OCI-M1 (cell line): ENCODE data around the gene BLCAP.
"Not testable (repeated sequence)": the region's sequence is repeated elsewhere in the genome, so short reads cannot be mapped to it uniquely, and the experiment has no call there.

ENCODE experiments used
- DNase-seq: peaks from one replicate; lab custom pipeline; 2025; lab: John Stamatoyannopoulos, UW

BLCAP gene

GRCh38 chr20:37515876-37516275 is 11.8 kb downstream of the BLCAP start:
- DNase-seq, result no peak

GRCh38 chr20:37513779-37514359 is 13.8 kb downstream of the BLCAP start:
- no peak for DNase-seq

DNA sequence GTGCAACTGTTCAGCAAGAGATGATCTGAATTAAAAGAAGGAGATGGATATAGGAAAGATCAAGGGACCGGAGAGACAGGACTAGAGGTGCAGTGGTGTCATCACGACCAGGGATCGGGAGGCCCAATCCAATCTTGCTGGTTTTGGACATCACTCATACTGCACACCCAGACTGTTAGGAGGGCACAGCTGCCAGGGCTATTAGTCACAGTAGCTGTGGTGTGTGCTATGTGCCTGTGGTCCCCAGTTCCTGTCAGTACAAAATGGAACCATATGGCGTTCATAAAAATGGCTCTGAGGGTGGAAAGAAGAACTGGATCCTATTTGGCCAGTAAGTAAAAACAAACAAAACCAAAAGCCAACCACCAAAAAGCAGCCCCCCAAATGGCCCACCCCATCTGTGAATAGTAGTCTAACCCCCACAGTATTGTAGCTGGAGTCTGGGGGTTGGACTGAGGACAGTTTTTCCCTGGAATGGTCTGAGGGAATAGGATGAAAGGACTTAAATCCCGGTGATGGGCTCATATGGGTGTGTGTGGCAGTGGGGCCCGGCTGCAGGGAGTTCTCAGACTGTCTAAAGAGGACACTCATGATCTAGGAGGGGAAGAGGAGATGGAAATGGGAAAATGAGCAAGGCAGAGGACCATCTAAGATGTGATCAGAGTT is 15.9 kb downstream of the BLCAP start:
- DNase-seq, result no peak

DNA sequence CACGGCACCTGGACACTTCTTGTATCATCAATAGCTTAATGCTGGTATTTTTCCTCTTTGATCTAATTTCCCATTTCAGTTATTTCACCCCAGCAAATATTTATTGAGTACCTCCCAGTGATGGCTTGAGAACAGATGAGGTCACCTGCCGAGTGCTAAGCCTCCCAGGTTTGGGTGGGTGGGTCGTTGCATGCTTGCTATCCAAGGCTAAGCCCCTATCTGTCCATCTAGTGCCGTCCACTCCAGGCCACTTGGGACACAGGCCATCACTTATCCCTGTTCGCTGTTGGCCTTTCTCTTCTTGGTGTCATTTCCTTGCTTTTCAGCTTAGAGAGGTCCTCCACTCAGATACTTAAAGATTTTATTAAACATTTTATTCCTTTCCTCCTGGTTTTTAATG is 17.4 kb downstream of the BLCAP start:
- no peak for DNase-seq

DNA sequence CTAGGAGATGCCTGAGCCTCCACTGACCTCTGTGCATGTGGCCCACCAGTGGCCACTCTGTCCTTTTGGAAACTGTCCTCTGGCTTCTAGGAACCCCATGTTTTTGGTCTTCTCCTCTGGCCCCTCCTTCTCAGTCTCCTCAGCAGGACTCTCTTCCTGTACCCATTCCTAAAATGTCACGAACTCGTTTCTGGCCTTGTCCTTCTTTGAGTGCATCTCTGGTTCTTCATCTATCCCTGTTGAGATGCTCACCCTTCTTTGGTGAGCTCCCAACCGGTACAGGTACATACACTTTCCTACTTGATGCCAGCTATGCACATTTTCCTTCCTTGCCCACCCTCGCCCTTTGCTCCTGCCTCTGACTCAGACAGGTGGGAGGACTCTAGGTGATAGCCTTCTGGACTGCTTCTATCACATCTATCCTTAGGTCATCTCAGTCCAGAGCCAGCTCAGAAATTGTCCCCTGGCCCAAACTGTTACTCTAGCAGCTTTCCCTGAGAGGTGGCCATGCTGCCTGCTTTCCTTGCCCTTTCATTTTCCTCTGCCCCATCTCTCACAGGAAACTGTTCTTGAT is 21.4 kb downstream of the BLCAP start:
- DNase-seq, result no peak

DNA sequence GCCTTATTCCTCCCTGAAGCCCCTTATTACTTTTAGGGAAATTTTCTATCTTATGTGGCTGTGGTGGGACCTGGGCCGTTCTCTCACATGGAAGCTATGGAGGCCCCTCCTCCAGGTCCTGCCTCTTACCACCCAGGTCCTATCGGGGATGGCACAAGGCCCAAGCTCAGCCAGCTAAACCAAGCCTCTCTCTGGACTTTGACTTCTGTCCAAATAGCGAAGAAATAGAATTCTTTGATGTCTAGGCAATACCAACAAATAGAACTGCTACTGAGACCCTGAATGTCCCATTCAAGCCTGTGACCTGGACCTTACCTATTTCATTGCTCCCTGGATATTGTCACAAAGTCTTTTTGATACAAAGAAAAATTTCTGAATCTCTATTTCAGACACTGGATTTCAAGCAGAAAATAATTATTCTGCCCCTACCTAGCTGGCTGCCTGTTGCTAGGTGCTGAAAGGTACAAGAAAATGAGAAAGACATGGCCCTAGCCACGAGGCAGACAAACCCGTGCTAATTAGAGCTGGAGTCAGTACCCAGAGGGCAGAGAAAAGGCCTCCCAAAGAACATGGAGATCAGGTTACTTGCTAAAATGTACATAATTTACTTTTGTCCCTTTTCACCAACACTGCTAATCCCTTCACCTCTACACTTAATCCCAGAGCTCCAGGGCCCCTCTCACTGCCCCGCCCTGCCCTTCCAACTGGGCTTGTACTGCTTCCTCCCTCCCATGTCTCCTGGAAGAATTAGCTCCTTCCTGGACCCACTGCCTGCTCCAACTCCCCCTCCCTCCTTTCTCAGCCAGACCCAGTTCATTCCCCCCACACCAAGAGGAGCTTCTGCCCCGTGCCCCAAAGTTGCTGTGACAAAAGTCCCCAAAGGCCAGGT is 22.2 kb downstream of the BLCAP start:
- DNase-seq, result no peak

GRCh38 chr20:37504404-37505096 is 23.1 kb downstream of the BLCAP start:
- no peak for DNase-seq

DNA sequence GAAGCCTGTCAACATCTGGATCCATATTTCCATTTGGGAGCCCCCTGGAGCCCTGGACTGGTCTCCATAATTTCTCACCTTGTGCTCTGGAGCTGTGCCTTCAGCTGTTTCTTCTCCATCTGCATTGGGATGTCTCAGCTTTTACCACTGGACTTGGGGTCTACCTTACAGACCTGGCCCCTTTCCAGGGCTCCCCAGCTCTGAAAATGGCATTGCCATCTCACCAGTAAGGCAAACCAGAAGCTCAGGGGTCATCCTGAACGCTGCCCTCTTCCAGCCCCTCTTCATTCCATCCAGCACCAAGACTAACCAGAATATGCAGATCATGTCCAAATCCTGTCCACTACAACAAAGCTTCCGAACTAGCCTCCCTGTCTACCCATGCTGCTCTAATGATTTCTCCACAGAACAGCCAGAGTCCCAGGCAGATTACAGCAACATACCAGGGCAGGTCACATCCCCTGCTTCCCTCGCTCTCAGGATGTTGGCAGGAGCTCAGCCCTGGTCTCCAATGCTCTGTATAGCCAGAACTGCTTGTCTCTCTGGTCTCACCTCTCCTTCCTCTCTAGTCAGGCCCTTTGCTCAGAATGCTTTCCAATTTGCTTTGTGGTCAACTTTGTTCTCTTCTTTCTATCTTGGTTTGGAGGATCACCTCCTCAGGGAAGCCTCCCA is 24.3 kb downstream of the BLCAP start:
- DNase-seq, result no peak

DNA sequence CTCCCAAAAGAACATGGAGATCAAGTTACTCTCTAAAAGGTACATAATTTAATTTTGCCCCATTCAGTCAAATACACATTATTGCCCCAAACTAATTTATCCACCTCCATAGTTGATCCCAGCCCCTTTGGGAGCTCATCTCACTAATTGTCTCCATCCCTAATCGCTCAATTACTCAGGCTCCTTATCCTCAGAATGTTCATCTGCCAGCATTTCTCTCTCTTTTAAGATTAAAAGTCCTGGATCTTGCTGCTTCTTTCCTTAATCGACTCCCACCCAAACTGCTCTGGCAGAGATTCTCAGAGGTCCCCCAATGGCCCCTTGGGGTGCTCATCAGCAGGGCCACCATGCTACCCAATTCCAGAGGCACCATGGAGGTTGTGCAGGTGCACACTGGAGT is 25.0 kb downstream of the BLCAP start:
- DNase-seq, result no peak

DNA sequence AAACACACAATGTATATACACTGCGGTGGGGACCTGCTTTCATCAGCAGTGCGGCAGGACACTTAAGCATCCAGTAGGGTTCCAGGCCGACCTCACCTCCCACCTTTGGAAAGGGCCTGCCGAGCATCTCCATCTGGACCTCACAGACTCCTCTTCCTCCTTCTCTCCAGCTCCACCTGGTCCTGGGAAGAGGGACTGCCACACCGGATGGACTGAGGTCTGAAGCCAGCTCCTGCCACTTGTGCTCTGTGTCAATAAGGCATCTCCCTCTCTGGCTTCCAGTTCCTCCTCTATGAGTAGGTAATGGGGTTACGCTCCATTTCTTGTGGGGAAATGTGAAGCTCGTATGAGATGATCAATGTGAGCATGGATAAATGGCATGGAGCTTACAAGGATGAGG is 25.7 kb downstream of the BLCAP start:
- no peak for DNase-seq

DNA sequence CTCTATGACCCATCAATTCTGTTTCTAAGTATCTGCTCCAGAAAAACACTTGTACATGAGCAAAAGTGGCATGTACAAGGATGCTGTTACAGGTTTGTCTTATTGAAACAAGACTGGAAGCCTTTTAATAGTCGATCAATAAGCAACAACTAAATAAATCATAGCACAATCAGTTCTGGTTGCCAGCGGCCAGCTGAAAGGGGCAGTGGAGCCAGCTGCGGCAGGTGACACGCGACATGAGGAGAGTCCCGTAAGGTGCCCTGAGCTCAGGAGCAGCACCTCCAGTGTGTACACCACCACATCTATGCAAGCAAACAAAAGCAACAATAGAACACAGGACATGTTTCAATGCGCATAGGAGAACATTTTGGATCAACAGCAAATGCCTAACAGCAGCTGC is 27.4 kb downstream of the BLCAP start:
- DNase-seq, result no peak

DNA sequence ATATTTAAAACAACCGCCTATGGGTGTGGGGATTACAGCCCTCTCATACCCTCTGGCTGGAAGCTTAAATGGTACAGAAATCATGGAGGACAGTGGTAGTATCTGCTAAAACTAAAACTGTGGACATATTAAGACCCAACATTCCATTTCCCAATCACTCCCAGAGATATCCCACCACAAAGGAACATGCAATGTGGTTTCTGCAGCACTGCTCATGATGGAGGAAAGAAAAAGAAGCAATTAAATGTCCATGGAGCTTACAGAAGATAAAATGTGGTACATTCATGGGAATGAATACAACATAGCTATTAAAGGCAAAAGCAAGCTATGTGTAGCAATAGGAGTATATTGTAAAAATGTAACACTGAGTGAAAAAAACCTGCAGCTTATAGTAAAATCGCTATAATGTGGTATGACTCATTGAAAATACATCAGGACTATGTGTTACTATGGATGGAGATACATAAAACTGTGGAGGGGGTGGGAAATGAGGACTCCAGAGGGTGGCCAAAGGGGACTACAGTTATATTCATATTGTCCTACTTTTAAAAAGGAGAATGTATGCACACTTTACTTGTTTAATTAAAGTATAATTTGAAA is 29.5 kb downstream of the BLCAP start:
- no peak for DNase-seq

GRCh38 chr20:37494796-37495195 is 32.9 kb downstream of the BLCAP start:
- DNase-seq, result no peak

- no peak for DNase-seq
Observed at GRCh38 chr20:37494301-37494700, 33.4 kb downstream of the BLCAP start.

GRCh38 chr20:37492945-37493344 is 34.7 kb downstream of the BLCAP start:
- DNase-seq, result no peak

DNA sequence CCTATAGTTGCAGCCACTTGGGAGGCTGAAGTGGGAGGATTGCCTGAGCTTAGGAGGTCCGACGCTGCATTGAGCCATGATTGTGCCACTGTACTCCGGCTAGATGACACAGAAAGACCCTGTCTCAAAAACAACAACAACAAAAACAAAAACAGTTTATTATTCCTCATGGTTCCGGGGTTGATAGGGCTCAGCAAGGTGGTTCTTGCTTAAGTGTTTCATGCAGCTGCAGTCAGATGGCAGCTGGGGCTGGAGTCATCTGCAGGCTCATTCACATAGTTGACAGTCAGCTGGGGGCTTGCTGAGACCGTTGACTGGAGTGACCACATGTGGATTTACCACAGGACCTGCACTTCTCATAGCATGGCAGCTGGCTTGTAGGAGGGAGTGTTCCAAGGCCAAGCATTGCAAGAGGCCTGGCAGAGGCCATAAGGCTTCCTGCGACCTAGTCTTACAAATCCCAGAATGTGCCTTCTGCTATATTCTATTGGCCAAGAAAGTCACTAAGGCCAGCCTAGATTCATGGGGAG is 35.5 kb downstream of the BLCAP start:
- DNase-seq, result no peak

- DNase-seq, result no peak
Observed at GRCh38 chr20:37490663-37491350, 36.9 kb downstream of the BLCAP start.

GRCh38 chr20:37486209-37486608 is 41.5 kb downstream of the BLCAP start:
- not testable (repeated sequence) for DNase-seq

DNA sequence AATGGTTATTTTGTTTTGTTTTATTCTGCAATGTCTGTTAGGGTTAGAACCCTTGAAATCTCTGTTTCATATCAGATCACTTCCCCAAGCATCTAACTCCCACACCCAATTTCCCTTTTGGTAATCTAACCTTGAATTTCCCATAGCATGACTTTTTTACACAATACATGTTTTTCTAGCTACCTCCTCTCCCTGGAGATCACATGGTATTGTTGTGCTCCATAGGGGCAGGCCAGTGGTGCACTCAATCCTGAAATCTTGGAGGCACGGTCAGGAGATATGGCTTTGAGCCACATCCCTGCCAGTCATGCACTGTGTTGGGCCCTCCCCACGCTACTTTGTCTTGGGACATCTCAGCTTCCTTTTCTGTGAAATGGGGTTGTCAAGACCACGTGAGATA is 43.3 kb downstream of the BLCAP start:
- no peak for DNase-seq

GRCh38 chr20:37481610-37482009 is 46.1 kb downstream of the BLCAP start:
- DNase-seq, result no peak
